H1 (cell line): ENCODE data around the gene ZNF407. TPM values are rescaled to one million over a fixed set of nuclear protein-coding genes. Genes with fewer than 3 reads are reported as not detected.

ENCODE experiments used
- CTCF ChIA-PET: fragments of 300-600 bp; sonication (Branson Sonifier 250); formaldehyde crosslinking; loops from one replicate; lab custom pipeline; 2021; ENCODE audit not compliant: partially characterized antibody; lab: Charles Lee
- POLR2A ChIA-PET: fragments of 300-600 bp; sonication (Branson Sonifier 250); formaldehyde crosslinking; loops from one replicate; lab custom pipeline; 2021; ENCODE audit warnings: inconsistent platforms; ENCODE audit not compliant: partially characterized antibody; lab: Charles Lee
- DNase-seq, 2 experiments: peaks; one replicate each; pipeline versions ENCODE4 v3.0.0 to v3.0.0-alpha.2; 2010 to 2022; ENCODE audit warnings: low spot score in 2 of 2, low read depth in 1 of 2, mixed read lengths in 1 of 2
- FAIRE-seq: peaks from 2 replicates; lab custom pipeline; 2011; peaks lifted over from hg19 to GRCh38; lab: Jason Lieb, UNC
- H2AFZ ChIP-seq: 2 replicates; pipeline ENCODE4 v1.8.1; 2012; ENCODE audit warnings: low read length, inconsistent platforms
- H2AK5ac ChIP-seq: 2 replicates; pipeline ENCODE4 v1.6.1; 2013; ENCODE audit warnings: low read depth, low read length
- H2BK120ac ChIP-seq: replicated peaks from 2 replicates; pipeline ENCODE3; 2013; ENCODE audit warnings: low read depth, low read length, inconsistent platforms
- H2BK12ac ChIP-seq: 2 replicates; pipeline ENCODE4 v1.6.1; 2013; ENCODE audit warnings: low read depth, low read length
- H2BK15ac ChIP-seq: 2 replicates; pipeline ENCODE4 v1.6.1; 2013; ENCODE audit warnings: low read length
- H2BK20ac ChIP-seq: 2 replicates; pipeline ENCODE4 v1.6.1; 2013; ENCODE audit warnings: low read length
- H2BK5ac ChIP-seq: 2 replicates; pipeline ENCODE4 v1.6.1; 2013; ENCODE audit warnings: low read depth, low read length
- H3K14ac ChIP-seq: 2 replicates; pipeline ENCODE4 v1.6.1; 2013; ENCODE audit warnings: inconsistent platforms; ENCODE audit not compliant: insufficient read length
- H3K18ac ChIP-seq: 2 replicates; pipeline ENCODE4 v1.6.1; 2013; ENCODE audit warnings: low read length; ENCODE audit errors: extremely low read depth
- H3K23ac ChIP-seq: 2 replicates; pipeline ENCODE4 v1.6.1; 2013; ENCODE audit warnings: inconsistent platforms; ENCODE audit not compliant: insufficient read length
- H3K23me2 ChIP-seq: 2 replicates; pipeline ENCODE4 v1.6.1; 2013; ENCODE audit warnings: low read depth, low read length
- H3K27ac ChIP-seq: 2 replicates; pipeline ENCODE4 v1.6.1; 2011; ENCODE audit warnings: low read depth, low read length, inconsistent platforms
- H3K27me3 ChIP-seq, 4 experiments: replicated peaks in 1 of 4; 1 replicate in 1 of 4; 2 replicates in 3 of 4; pipeline versions ENCODE4 v1.6.1 to v1.8.1; 2011 to 2013; ENCODE audit warnings: low read length in 3 of 4, mild to moderate bottlenecking in 3 of 4, inconsistent platforms in 2 of 4, mixed read lengths in 2 of 4, moderate library complexity in 1 of 4; ENCODE audit not compliant: control insufficient read depth in 3 of 4, insufficient read depth in 3 of 4; ENCODE audit errors: extremely low read depth in 1 of 4
- H3K36me3 ChIP-seq, 4 experiments: 2 replicates each; pipeline versions ENCODE4 v1.6.1 to v1.8.1; 2011 to 2013; ENCODE audit warnings: mild to moderate bottlenecking in 4 of 4, low read length in 3 of 4, moderate library complexity in 2 of 4, control low read depth in 1 of 4, inconsistent platforms in 1 of 4; ENCODE audit not compliant: insufficient read depth in 4 of 4, control insufficient read depth in 2 of 4
- H3K4ac ChIP-seq: replicated peaks from 2 replicates; pipeline ENCODE3; 2013; ENCODE audit warnings: low read length, low read depth, mixed read lengths, inconsistent platforms; ENCODE audit not compliant: insufficient read length
- H3K4me1 ChIP-seq, 4 experiments: replicated peaks in 1 of 4; 1 replicate in 1 of 4; 2 replicates in 3 of 4; pipeline versions ENCODE4 v1.6.1 to v1.8.1; 2011 to 2013; ENCODE audit warnings: low read length in 3 of 4, inconsistent platforms in 2 of 4, mixed read lengths in 1 of 4; ENCODE audit not compliant: insufficient read depth in 4 of 4, control insufficient read depth in 3 of 4
- H3K4me2 ChIP-seq, 2 experiments: 2 replicates each; pipeline versions ENCODE4 v1.6.1 to v1.8.1; 2011 to 2013; ENCODE audit warnings: low read depth in 2 of 2, low read length in 2 of 2, control low read depth in 1 of 2, inconsistent platforms in 1 of 2, mild to moderate bottlenecking in 1 of 2; ENCODE audit not compliant: insufficient read depth in 1 of 2
- H3K4me3 ChIP-seq, 4 experiments: fragments of 200-600, 300-600 bp in 1 of 4; sonication (generic), shearing (Covaris generic), sonication (Bioruptor Twin) in 1 of 4; 2 replicates each; pipeline versions ENCODE4 v1.5.1 to v1.8.1; 2011 to 2016; ENCODE audit warnings: low read length in 4 of 4, low read depth in 3 of 4, control low read depth in 2 of 4, inconsistent platforms in 2 of 4, mild to moderate bottlenecking in 2 of 4, mixed read lengths in 1 of 4, moderate library complexity in 1 of 4; ENCODE audit not compliant: insufficient read depth in 2 of 4; ENCODE audit errors: extremely low read depth in 1 of 4
- H3K56ac ChIP-seq: replicated peaks from 2 replicates; pipeline ENCODE3; 2013; ENCODE audit warnings: low read depth, mild to moderate bottlenecking, mixed read lengths, low read length, inconsistent platforms; ENCODE audit not compliant: insufficient read length
- H3K79me1 ChIP-seq: 2 replicates; pipeline ENCODE4 v1.6.1; 2013; ENCODE audit warnings: low read depth, low read length, control low read depth
- H3K79me2 ChIP-seq, 2 experiments: 2 replicates each; pipeline versions ENCODE4 v1.6.1 to v1.8.1; 2012 to 2013; ENCODE audit warnings: low read length in 2 of 2, mild to moderate bottlenecking in 2 of 2, inconsistent platforms in 1 of 2; ENCODE audit not compliant: insufficient read depth in 2 of 2, control insufficient read depth in 1 of 2
- H3K9ac ChIP-seq, 4 experiments: replicated peaks in 1 of 4; 1 replicate in 1 of 4; 2 replicates in 3 of 4; pipeline versions ENCODE4 v1.6.1 to v1.8.1; 2011 to 2013; ENCODE audit warnings: low read depth in 3 of 4, low read length in 3 of 4, control low read depth in 2 of 4, mild to moderate bottlenecking in 2 of 4, moderate library complexity in 2 of 4, inconsistent platforms in 1 of 4; ENCODE audit errors: extremely low read depth in 1 of 4
- H3K9me3 ChIP-seq, 2 experiments: 2 replicates each; pipeline versions ENCODE4 v1.6.1 to v1.8.1; 2012 to 2013; ENCODE audit warnings: mild to moderate bottlenecking in 2 of 2, moderate library complexity in 2 of 2, control low read depth in 1 of 2, inconsistent platforms in 1 of 2, low read depth in 1 of 2, low read length in 1 of 2, mixed read lengths in 1 of 2; ENCODE audit not compliant: insufficient read depth in 2 of 2
- H4K20me1 ChIP-seq, 2 experiments: replicated peaks in 1 of 2; 2 replicates each; pipeline versions ENCODE3 to v1.8.1; 2011 to 2013; ENCODE audit warnings: inconsistent platforms in 2 of 2, low read length in 2 of 2, mild to moderate bottlenecking in 1 of 2; ENCODE audit not compliant: insufficient read depth in 2 of 2, control insufficient read depth in 1 of 2
- H4K5ac ChIP-seq: 2 replicates; pipeline ENCODE4 v1.6.1; 2013; ENCODE audit warnings: low read length, low read depth, mixed read lengths, inconsistent platforms; ENCODE audit not compliant: insufficient read length
- H4K8ac ChIP-seq: 2 replicates; pipeline ENCODE4 v1.8.0; 2013; ENCODE audit warnings: mild to moderate bottlenecking, moderate library complexity, low read length, inconsistent platforms; ENCODE audit not compliant: insufficient read depth; ENCODE audit errors: extremely low read depth
- H4K91ac ChIP-seq: replicated peaks from 2 replicates; pipeline ENCODE3; 2013; ENCODE audit warnings: low read length, mixed read lengths, inconsistent platforms; ENCODE audit not compliant: insufficient read length
- CTCF ChIP-seq, 3 experiments: IDR thresholded peaks; 1 replicate in 2 of 3; 2 replicates in 1 of 3; pipeline versions ENCODE4 v1.5.1 to v1.6.1; 2011; ENCODE audit warnings: low read length in 3 of 3, mild to moderate bottlenecking in 3 of 3, inconsistent platforms in 2 of 3, low read depth in 1 of 3, moderate library complexity in 1 of 3; ENCODE audit not compliant: insufficient read depth in 1 of 3; ENCODE audit errors: control extremely low read depth in 1 of 3
- GTF2F1 ChIP-seq: IDR thresholded peaks from 2 replicates; pipeline ENCODE4 v1.6.1; 2012; ENCODE audit warnings: low read depth, low read length, improper control_type of control experiment, borderline replicate concordance
- RAD21 ChIP-seq, 2 experiments: IDR thresholded peaks in 1 of 2; conservative IDR thresholded peaks in 1 of 2; 2 replicates each; pipeline ENCODE4 v1.6.1; 2011; ENCODE audit warnings: low read depth in 2 of 2, low read length in 2 of 2, improper control_type of control experiment in 1 of 2, inconsistent platforms in 1 of 2, mild to moderate bottlenecking in 1 of 2, moderate library complexity in 1 of 2
- WGBS, 2 experiments: shearing (Covaris generic) in 1 of 2; methylation state at CpG; one replicate each; pipeline versions ENCODE4 v1.1.6 to v1.1.7; 2013 to 2015; ENCODE audit warnings: low lambda C conversion rate in 2 of 2, mixed read lengths in 2 of 2, inconsistent platforms in 1 of 2, low coverage in 1 of 2, missing lambda C conversion rate in 1 of 2; ENCODE audit not compliant: insufficient replicate concordance in 2 of 2, insufficient coverage in 1 of 2, insufficient read length in 1 of 2; ENCODE audit errors: extremely low coverage in 1 of 2, missing lambda C conversion rate in 1 of 2; 5-methylcytosine and 5-hydroxymethylcytosine counted together
- polyA plus RNA-seq, 7 experiments: library from polyadenylated mRNA; depleted of rRNA in 3 of 7; stranded (reverse) in 5 of 7; unstranded in 2 of 7; fragments of >200 nt in 5 of 7; fragments of 200-250 nt in 2 of 7; gene quantifications; 1 replicate in 5 of 7; 2 replicates in 1 of 7; 4 replicates in 1 of 7; pipeline versions ENCODE4 v1.2.1 to v1.2.3, GENCODE V29; 2011 to 2013; ENCODE audit warnings: missing spikeins in 2 of 7, mixed read lengths in 2 of 7
- total RNA-seq: library from RNA; stranded (reverse); fragmentation: NEBNext Ultra II Directional; extraction: Animal tissue kit (Norgen Biotek cat#: 25700); gene quantifications from 2 replicates; pipeline ENCODE4 v1.2.1, GENCODE V29; 2021

ZNF407 gene
- total and polyA plus RNA-seq, 2 of the 8 experiments (the other 6 are each of a cell fraction or from before 2014, with no cell fraction given): 1.5 to 6.8 TPM

- Histone ChIP-seq H2BK20ac (no peak overlapping the region), H3K79me1 (no peaks in the 10 kb centered on the region; the same call in 1 of the 2 replicates), H3K79me2 (no peaks in the 10 kb centered on the region), H2BK15ac (no peak overlapping the region), H3K18ac (no peak overlapping the region), H4K91ac (no peak overlapping the region), H2AFZ (no peak overlapping the region), H3K4me3 (no peak overlapping the region), H4K8ac (no peak overlapping the region), H3K56ac (no peak overlapping the region), H2BK120ac (no peak overlapping the region), H3K9me3 (no peaks in the 10 kb centered on the region), H2BK5ac (no peak overlapping the region), H3K14ac (no peak overlapping the region), H4K5ac (no peak overlapping the region), H2AK5ac (no peak overlapping the region), H3K36me3 (no peaks in the 10 kb centered on the region), H3K4me2 (no peak overlapping the region), H3K23ac (no peak overlapping the region), H3K23me2 (no peaks in the 10 kb centered on the region), H3K27me3 (no peaks in the 10 kb centered on the region), H2BK12ac (no peak overlapping the region), H3K9ac (no peak overlapping the region), H3K4ac (no peak overlapping the region), H3K27ac (no peak overlapping the region), H4K20me1 (no peaks in the 10 kb centered on the region), H3K4me1 (no peaks in the 10 kb centered on the region)
- peak in 1 of 2 experiments; percentile 42 for DNase-seq
- CTCF ChIA-PET: interaction anchor here (6.6 kb wide), 1 partner anchor 14 kb away, joined by 35 read pairs; no protein-coding TSS in a partner anchor
- POLR2A ChIA-PET: interaction anchor here (1.1 kb wide), 1 partner anchor 13 kb away, joined by 3 read pairs; no protein-coding TSS in a partner anchor
- 94% methylated on average over 5 of the region's 5 CpGs; no CpG with 5 or more reads in 1 of the 2 experiments for WGBS, 2 experiments
- TF ChIP-seq GTF2F1 (no peak), CTCF (IDR thresholded peaks at IDR 0.05; ENCODE audit: control extremely low read depth in 1 of 3, insufficient read depth in 1 of 3, low read depth in 1 of 3, low read length in 3 of 3) (peak in 1 of 3 experiments; percentile 8; a peak in 2 of 4 replicates), RAD21 (IDR thresholded peaks at IDR 0.05 in 1 of 2, conservative IDR thresholded peaks at IDR 0.05 in 1 of 2; ENCODE audit: low read depth in 2 of 2, low read length in 2 of 2) (peak; percentile 20 to 48; a peak in 3 of 4 replicates)
- FAIRE-seq: no peak
Measured at GRCh38 chr18:75054611-75055010, 456.9 kb downstream of the ZNF407 start.
